ENCODE data around the gene SBF2. TPM values are rescaled to one million over a fixed set of nuclear protein-coding genes. Genes with fewer than 3 reads are reported as not detected.

Gene SBF2
- polyA plus RNA-seq, 1 experiment = 44.4 TPM

- no peak for DNase-seq (ENCODE audit: low read depth, low spot score)
- H3K27ac ChIP-seq (ENCODE audit: low read depth, low read length) = no peak overlapping the region
- no peak overlapping the region for H3K4me3 ChIP-seq (ENCODE audit: low read depth, low read length)
- POLR2A ChIA-PET = no interaction called here
- CTCF ChIA-PET = no interaction called here
- no peaks in the 10 kb centered on the region for H3K9me3 ChIP-seq (ENCODE audit: control insufficient read depth, insufficient read depth, low read length)
- TF ChIP-seq, protein P1, sequence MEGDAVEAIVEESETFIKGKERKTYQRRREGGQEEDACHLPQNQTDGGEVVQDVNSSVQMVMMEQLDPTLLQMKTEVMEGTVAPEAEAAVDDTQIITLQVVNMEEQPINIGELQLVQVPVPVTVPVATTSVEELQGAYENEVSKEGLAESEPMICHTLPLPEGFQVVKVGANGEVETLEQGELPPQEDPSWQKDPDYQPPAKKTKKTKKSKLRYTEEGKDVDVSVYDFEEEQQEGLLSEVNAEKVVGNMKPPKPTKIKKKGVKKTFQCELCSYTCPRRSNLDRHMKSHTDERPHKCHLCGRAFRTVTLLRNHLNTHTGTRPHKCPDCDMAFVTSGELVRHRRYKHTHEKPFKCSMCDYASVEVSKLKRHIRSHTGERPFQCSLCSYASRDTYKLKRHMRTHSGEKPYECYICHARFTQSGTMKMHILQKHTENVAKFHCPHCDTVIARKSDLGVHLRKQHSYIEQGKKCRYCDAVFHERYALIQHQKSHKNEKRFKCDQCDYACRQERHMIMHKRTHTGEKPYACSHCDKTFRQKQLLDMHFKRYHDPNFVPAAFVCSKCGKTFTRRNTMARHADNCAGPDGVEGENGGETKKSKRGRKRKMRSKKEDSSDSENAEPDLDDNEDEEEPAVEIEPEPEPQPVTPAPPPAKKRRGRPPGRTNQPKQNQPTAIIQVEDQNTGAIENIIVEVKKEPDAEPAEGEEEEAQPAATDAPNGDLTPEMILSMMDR (IDR thresholded peaks at IDR 0.05; ENCODE audit: low read depth, low read length) = no peak
- no peaks in the 10 kb centered on the region for H3K27me3 ChIP-seq (ENCODE audit: control insufficient read depth, insufficient read depth, low read length)
Observed at GRCh38 chr11:10021563-10021962, 272.5 kb downstream of the SBF2 start.

GRCh38 chr11:10019906-10020682 lies 273.9 kb downstream of the SBF2 start:
- Histone ChIP-seq H3K4me3 (ENCODE audit: low read depth, low read length) (no peak overlapping the region), H3K27me3 (ENCODE audit: control insufficient read depth, insufficient read depth, low read length) (no peaks in the 10 kb centered on the region), H3K9me3 (ENCODE audit: control insufficient read depth, insufficient read depth, low read length) (no peaks in the 10 kb centered on the region), H3K27ac (ENCODE audit: low read depth, low read length) (no peak overlapping the region)
- TF ChIP-seq, protein P1 (IDR thresholded peaks at IDR 0.05; ENCODE audit: low read depth, low read length) = no peak
- no peak for DNase-seq (ENCODE audit: low read depth, low spot score)
- CTCF ChIA-PET = interaction anchor here (1.7 kb wide), 1 partner anchor 346 kb away, joined by 4 read pairs; no protein-coding TSS in a partner anchor
- POLR2A ChIA-PET = interaction anchor here (0.6 kb wide), 2 partner anchors 25 to 36 kb away, joined by 3 read pairs; no protein-coding TSS in a partner anchor

GRCh38 chr11:10017911-10018310 lies 276.1 kb downstream of the SBF2 start:
- H3K27me3 ChIP-seq (ENCODE audit: control insufficient read depth, insufficient read depth, low read length) = no peaks in the 10 kb centered on the region
- H3K9me3 ChIP-seq (ENCODE audit: control insufficient read depth, insufficient read depth, low read length) = no peaks in the 10 kb centered on the region
- POLR2A ChIA-PET = no interaction called here
- TF ChIP-seq, protein P1 (IDR thresholded peaks at IDR 0.05; ENCODE audit: low read depth, low read length) = no peak
- H3K4me3 ChIP-seq (ENCODE audit: low read depth, low read length) = no peak overlapping the region
- DNase-seq (ENCODE audit: low read depth, low spot score) = no peak
- H3K27ac ChIP-seq (ENCODE audit: low read depth, low read length) = no peak overlapping the region
- CTCF ChIA-PET = interaction anchor here (0.6 kb wide), 1 partner anchor 286 kb away, joined by 3 read pairs; no protein-coding TSS in a partner anchor

GRCh38 chr11:10017050-10017449 lies 277.0 kb downstream of the SBF2 start:
- ChIA-PET POLR2A (no interaction called here), CTCF (no interaction called here)
- Histone ChIP-seq H3K9me3 (ENCODE audit: control insufficient read depth, insufficient read depth, low read length) (peaks cover 2% of the 10 kb centered on the region), H3K27ac (ENCODE audit: low read depth, low read length) (no peak overlapping the region), H3K27me3 (ENCODE audit: control insufficient read depth, insufficient read depth, low read length) (no peaks in the 10 kb centered on the region), H3K4me3 (ENCODE audit: low read depth, low read length) (no peak overlapping the region)
- no peak for DNase-seq (ENCODE audit: low read depth, low spot score)
- TF ChIP-seq, protein P1 (IDR thresholded peaks at IDR 0.05; ENCODE audit: low read depth, low read length) = no peak

- TF ChIP-seq, protein P1 (IDR thresholded peaks at IDR 0.05; ENCODE audit: low read depth, low read length) = no peak
- H3K27me3 ChIP-seq (ENCODE audit: control insufficient read depth, insufficient read depth, low read length) = no peaks in the 10 kb centered on the region
- ChIA-PET POLR2A (no interaction called here), CTCF (no interaction called here)
- no peak overlapping the region for H3K4me3 ChIP-seq (ENCODE audit: low read depth, low read length)
- peaks cover 24% of the 10 kb centered on the region for H3K9me3 ChIP-seq (ENCODE audit: control insufficient read depth, insufficient read depth, low read length)
- DNase-seq (ENCODE audit: low read depth, low spot score) = no peak
- no peak overlapping the region for H3K27ac ChIP-seq (ENCODE audit: low read depth, low read length)
Observed at GRCh38 chr11:10012068-10012467, 282.0 kb downstream of the SBF2 start.

All from AG04450 (cell line).